Measurements from ENCODE around the gene PAIP2.

DNA sequence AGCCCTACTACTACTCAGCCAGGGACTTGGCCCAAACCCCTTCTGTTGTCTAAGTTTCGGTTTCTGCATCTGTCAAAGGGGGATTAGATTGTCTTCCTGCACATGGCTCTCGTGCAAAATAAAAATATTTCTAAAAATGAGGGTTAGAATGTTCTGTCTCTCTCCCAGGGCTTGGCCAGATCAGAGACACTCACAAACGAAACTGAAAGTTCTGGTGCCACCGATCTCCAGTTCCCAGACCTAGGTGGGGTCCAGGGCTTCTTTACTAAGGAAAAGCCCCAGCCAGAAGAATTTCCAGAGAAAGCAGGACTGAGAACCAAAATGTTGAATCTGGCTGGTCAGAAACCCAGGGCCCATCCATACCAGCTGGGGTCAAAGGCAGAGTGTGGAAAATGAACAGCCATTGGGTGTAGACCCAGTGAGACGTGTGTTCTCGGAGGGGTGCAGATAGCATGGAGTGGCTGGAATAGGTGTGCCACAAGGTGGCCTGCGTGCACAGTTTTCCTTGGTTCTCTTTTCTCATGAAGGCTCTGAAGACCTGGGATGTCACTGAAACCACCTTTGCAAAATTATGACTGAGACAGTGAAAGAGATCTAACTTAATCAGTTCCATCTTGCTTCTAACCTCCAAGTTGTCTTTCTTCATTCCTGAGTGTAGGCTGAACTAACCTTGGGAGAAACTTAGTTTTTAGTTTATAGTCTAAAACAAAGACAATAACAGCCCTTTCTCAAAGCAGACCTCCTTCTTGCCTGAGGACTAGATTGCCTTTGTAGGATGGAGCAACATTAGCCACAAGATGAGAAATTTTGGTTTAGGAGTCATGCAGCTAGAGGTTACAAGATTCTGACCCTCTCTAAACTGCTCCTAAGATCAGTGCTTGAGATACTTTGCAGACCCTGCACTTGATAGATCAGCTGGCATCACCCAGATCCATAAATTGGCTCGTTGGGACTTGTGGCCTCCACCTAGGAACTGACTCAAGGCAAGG is 43.7 kb downstream of the PAIP2 start:
- TF ChIP-seq, protein P1, sequence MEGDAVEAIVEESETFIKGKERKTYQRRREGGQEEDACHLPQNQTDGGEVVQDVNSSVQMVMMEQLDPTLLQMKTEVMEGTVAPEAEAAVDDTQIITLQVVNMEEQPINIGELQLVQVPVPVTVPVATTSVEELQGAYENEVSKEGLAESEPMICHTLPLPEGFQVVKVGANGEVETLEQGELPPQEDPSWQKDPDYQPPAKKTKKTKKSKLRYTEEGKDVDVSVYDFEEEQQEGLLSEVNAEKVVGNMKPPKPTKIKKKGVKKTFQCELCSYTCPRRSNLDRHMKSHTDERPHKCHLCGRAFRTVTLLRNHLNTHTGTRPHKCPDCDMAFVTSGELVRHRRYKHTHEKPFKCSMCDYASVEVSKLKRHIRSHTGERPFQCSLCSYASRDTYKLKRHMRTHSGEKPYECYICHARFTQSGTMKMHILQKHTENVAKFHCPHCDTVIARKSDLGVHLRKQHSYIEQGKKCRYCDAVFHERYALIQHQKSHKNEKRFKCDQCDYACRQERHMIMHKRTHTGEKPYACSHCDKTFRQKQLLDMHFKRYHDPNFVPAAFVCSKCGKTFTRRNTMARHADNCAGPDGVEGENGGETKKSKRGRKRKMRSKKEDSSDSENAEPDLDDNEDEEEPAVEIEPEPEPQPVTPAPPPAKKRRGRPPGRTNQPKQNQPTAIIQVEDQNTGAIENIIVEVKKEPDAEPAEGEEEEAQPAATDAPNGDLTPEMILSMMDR (IDR thresholded peaks at IDR 0.05), result peak in 4 of 7 experiments; percentile 25 to 35 (median 28)
- no peak for TF ChIP-seq POLR2A (IDR thresholded peaks at IDR 0.05)
